NCI-H1694 (cell line): Measurements from ENCODE around the gene ATP2B2.

Experiments used
- DNase-seq: peaks from one replicate; lab custom pipeline; 2025; lab: John Stamatoyannopoulos, UW

Gene ATP2B2

DNA sequence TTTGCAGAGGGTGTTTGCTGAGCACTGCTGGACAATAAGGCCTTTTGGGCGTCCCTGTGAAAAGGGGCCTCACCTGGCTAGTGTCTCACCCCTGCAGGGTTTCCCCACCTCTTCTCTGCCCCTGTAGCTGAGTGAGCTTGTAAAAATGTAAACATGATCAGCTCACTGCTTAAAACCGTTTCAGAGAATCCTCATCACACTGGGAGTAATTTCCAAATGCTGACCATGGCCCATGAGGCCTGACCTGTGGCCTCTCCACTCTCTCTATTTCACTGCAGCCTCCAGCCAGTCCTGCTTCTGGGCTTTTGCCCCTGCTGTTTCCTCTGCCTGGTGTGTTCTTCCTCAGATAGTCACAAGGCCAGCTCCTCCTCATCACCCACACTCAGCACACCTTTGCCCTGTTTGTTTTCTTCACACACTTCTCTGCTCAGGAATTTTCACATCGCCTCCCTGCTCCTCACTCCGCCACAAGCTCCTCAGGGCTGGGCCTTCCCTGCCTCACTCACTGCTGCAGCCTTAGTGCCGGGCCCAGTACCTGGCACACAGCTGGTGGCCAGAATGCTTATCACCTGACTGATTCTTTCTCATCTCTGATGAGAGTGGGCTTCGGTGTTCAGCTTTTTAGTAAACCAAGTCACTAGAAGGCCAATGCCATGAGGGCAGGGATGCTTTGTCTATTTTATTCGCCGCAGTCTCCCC, 105.2 kb downstream of the ATP2B2 start:
- DNase-seq = no peak

DNA sequence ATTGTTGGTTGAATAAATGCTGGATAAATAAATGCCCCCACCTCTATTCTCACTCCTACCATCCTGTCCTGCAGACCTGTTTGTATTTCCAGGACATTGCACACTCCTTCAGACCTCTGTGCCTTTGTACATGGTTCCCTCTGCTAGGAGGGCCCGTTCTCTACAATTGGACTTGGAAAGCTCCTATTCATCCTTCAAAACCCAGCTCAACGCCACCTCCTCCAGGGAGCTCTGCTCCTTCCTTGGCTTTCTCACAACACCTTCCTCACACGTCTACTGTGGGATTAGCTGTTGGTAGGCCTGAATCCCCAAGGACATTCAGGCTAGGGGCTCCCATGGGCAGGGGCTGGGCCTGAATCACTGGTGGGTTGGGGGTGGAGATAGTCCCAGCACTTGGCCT, 105.8 kb downstream of the ATP2B2 start:
- no peak for DNase-seq

DNA sequence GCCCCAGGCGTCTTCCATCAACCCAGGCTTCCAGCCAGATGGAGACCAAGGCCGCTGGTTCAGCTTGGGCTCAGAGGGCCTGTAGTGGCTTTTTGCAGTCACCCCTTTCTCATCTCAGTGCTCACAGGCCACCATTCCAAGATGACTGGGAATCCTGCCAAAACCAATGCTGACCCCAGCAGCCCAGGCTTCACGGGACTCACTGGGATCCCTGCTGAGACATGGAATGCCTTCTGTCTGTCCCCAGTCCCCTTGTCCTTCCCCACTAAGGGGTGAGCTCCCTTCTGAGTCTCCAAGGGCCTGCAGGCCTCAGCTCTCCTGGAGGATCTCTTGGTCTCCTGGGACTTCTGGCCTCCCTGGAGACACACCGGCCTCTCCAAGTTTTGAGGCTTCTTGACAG, 107.0 kb downstream of the ATP2B2 start:
- no peak for DNase-seq

DNA sequence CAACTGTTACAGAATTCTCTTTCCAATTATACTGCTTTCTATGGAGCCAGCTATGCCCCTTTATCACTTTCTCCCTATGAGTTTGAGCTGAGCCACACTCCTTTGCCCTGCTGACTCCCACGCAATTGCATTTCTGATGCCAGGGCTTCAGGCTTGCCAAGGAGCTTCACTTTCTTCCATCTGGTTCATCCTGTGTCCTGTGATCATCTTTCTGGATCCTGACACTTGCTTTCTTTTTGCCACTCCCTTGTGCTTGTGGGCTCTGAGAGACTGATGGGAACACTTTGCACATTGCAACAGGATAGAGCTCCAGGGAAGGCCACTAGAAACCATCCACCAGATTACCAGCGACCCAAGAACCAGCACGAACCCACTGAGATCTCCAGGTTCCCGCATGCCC, 107.5 kb downstream of the ATP2B2 start:
- no peak for DNase-seq

DNA sequence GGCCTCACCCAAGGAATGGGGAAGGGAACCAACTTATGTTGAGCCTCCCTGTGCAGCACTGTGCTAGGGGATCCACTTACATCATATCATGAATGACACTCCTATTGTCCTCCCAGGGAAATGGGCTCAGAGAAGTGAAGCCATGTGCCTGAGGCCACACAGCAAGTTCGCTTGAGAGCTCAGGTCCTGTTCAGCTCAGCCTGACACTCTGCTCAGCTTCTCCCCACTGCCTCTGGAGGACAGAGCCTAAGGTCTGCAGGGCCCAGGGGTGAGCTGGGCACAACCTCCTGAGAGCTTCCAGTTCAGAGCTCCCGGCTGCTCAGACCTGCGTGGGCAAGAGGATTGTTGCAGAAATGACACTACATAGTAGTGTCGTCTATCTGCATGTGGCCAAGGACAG, 108.5 kb downstream of the ATP2B2 start:
- no peak for DNase-seq

DNA sequence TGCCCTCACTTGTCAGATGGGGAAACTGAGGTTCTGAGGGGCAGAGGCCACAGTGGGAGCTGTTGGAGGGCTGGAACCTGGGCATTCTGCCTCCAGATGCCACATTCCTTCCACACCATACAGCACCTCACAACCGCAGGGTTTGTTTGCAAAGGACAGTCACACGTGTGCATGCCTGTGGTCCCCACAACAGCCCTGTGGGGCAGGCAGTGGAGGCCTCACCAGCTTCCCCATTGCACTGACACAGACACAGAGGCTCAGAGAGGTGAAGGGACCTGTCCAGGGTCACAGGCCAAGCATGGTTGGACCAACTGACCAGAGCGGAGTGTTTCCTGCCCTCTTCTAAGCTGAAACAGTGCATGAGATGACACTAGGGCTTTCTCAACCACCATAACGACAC, 109.3 kb downstream of the ATP2B2 start:
- DNase-seq = no peak

DNA sequence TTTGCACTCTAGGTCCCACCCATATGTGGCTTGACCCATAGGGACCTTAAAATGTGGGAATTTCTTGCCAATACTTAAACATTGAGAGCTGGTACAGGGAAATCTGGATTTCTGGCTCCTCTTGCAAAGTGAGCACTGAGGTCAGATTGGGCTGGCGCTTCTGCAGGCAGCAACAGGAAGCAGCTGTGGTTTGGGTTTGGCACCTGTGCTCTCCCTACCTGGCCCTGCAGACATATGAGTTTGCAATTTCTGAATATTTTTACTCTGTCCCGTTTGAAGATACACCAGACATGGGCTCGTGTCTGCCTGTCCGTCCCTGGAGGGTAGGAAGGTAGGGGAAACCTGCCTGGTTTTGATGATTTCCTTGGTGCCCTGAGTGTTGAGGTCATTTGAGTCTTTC, 109.7 kb downstream of the ATP2B2 start:
- DNase-seq = no peak

DNA sequence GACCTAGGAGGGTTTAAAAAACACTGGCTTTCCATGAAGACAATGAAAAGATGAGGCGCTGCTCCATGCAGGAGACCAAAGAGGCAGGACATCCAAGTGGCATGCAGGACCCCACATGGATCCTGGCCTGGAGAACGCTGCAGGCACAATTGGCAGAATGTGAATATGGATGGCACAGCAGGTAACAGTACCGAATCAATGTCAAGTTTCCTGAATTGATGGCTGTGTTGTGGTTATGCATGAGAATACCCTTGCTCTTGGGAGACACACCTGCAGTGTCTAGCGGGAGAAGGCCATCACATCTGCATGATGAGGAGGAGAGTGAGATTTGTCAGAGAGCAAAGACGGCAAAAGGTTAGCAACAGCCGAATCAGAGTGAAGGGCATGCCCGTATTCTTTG, 110.2 kb downstream of the ATP2B2 start:
- DNase-seq = no peak

DNA sequence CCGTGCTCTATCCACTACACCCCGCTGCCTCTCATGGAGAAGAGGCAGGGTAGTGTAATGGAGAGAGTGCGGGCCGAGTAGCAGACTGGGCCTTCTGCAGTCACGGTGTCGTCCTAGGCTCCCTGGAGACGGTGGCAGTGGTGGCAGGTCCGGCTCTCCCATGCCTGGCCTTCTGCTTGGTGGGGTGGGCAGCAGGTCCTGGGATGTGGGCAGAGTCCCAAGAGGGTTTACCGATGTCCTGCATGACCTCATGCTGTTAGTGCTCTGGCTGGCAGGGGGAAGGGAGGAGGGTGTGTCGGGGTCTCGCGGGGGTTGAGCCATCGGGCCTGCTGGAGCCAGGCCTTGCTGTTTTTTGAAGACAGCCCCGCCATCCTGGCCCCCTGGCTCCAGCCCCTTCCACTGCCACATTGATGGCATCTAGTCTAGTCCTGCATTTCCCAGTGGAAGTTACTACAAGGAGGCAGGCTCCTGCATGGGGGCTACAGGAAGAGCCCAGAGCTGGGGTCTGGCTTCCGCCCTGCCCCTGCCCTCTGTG, 110.8 kb downstream of the ATP2B2 start:
- no peak for DNase-seq

DNA sequence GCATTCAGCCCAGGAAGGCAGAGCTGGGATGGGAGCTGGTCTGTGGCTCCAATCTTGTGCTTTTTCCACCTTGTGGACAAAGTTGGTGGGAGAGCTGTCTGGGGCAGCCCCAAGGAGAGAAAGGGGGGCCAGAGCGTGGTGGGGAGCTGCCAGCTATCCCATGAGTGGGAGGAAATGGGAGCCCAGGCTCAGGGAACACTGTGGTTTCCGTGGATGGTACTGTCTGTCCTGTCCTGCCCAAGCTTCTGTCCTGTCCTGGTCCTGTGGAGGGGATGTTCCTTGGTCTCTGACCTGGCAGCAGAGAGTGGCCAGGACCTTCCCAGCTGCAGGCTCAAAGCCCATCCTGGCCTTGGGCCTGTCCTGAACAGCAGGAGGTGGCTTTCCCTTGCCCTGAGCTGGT, 111.9 kb downstream of the ATP2B2 start:
- no peak for DNase-seq

DNA sequence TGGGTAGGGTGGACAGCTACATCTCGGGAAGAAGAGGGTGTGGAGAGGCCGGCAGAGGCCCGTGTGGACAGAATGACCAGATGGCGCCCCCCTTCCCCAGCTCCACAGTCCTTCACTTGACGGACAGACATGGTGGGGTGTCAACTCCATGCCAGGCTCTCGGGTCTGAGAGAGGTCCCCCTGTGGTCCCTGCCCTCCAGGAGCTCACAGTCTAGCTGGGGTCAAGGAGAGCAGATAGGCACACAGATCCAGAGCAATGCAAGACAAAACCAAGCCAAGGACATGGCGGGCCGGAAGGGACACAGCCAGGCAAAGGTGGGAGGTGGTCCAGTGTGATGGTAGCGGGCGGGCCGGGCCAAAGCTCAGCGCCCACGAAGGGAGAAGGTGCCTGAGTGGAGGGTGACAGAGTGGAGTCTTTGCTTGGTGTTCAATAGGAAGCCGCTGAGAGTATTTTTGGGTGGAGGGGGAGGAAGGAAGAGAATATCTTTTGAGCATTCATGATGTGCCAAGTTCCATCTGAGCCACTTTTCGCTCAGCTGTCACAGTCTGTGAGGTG, 112.4 kb downstream of the ATP2B2 start:
- DNase-seq = no peak

DNA sequence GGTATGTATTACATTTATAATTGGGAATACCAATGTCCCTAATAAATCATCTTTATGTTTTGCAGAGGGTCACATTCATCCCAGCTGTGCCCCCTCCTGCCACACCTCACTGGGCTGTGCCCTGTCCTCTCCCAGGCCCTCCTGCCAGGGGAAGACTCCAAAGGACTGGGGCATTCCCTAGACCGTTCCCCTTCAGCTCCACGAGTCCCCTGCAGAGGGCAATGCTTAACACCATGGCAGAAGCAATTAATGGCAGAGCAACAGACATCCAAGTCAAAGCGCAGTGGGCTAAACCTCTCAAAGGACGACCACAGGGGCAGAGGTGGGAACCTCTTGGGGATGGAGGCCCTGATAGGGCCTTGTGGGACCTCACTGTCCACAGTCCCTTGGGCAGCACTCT, 113.1 kb downstream of the ATP2B2 start:
- DNase-seq = no peak

DNA sequence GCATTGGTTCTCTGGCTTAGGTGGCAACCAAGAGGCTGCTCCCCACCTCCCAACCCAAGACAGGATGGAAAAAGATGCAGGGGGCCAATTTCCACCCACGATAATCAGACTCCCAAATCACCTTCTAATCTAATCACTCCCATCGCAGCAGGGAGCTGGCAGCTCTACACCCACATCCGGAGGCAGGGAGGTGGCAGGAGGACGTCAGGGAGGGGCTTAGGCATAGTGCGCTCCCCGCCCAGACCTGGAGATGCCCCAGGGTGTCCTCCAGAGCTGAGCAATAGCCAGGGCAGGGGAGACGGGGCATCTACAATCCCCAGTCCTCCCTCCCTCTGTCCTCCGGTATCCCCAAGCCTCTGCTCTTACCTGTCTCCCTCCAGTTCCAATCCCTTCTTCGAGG, 114.0 kb downstream of the ATP2B2 start:
- DNase-seq = no peak

DNA sequence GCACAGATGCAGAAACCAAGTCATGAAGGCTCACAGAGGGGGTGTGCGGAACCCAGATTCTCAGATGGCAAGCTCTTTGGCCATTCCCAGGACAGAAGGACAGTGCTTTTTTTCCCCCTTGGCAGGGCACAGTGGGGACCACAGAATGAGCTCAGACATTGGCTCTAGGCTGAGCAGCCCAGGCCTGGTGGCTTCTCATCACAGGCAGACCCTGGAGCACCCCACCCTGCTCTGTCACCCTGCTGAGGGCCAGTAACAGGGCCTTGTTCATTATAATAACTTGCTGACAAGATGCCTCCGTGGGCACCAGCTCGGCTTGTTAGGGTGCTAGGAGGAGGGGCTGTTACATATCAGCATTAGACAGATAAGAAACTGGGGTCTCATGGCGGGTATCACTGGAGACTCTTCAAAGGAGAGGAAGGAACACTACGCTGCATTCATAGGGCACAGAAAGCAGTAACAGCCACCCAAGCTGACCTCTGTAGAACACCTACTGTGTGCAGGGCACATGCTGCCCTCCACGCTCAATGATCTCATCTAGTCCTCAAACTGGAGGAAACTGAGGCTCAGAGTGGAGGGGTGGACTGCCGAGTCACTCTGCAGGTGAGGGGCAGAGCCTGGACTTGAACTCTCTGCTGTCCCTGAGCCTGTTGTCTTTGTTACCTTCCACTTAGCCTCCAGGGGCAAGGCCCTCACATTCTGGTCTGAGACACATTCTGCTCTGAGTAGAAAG, 114.6 kb downstream of the ATP2B2 start:
- DNase-seq = no peak

DNA sequence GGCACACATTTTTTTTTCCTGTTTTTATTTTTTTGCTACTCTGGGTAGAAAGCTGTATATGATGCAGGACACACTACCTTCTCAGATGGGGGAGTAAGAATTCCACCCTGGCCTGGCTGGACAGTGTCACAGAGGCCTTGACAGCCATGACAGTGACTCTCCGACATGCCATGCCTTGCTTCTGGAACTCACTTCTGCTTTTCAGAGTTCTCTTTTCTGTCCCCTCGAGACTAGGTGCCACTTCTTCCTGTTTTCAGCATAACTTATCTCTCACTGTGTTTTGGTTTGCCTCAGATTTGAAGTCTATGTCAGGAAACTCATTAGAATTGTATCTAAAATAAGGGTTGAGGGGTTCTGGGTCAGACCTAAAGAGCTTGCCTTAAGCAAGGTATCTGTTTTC, 115.4 kb downstream of the ATP2B2 start:
- DNase-seq = no peak

DNA sequence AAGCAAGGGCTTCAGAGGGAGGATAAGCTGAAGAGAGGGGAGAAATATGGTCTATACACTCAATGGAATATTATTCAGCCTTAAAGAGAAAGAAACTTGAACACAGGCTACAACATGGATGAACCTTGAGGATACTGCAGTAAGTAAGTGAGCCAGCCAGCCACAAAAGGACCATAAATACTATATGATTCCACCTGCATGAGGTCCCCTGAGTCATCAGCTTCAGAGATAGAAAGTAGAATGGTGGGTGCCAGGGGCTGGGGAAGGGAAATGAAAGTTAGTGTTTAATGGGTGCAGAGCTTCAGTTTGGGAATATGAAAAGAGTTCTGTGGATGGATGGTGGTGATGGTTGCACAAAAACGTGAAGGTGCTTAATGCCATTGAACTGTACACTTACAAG, 116.0 kb downstream of the ATP2B2 start:
- no peak for DNase-seq

DNA sequence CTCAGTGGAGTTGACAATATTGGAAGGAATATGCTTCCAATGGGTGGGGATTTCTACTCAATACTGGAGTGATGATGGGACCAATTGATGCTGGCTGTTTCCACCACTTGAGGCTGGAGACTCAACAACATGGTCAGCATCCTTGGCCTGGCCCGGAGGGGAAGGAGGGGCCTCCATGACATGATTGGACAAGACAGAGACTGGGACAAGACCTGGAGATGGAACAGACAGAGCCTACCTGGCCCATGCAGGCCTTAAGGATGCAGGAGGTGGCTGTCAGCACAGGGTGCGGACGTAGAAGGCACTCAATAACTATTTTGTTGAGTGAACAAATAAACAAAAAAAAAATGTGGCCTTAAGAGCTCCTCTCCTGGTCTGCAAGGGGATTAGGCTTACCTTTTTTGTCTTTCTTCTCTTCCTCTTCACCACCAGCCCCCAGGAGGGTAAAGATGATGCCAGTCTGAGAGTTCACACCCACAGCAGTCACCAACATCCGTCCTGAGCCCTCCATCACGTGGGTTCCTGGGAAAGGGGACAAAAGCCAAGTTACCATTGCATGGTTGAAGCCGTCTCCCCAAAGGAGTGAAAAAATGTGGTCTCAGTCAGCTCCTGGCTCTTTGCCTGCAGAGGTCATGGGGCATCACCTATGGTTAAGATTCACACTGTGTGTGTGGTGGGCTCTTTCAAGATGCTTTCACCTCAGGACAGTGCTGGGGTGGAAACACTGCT, 117.3 kb downstream of the ATP2B2 start:
- no peak for DNase-seq

DNA sequence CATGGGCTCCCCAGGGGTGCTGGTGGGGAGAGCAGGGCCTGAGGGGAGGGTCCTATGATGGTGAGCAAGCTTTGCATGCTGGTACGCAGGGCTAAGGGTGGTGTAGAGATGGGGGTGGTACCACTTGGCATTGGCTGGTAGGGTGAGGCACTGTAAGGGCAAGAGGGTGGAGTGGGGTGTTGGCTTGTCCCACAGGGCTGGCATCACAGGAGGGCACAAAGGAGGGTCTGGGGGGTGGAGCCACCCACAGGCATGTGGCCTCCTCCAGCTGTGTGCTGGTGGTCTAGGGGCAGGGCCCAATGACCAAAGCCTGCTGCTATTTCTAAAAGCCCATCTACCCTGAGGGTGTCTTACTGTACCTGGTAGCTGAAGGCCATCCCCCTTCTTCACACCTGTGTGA, 119.3 kb downstream of the ATP2B2 start:
- no peak for DNase-seq

DNA sequence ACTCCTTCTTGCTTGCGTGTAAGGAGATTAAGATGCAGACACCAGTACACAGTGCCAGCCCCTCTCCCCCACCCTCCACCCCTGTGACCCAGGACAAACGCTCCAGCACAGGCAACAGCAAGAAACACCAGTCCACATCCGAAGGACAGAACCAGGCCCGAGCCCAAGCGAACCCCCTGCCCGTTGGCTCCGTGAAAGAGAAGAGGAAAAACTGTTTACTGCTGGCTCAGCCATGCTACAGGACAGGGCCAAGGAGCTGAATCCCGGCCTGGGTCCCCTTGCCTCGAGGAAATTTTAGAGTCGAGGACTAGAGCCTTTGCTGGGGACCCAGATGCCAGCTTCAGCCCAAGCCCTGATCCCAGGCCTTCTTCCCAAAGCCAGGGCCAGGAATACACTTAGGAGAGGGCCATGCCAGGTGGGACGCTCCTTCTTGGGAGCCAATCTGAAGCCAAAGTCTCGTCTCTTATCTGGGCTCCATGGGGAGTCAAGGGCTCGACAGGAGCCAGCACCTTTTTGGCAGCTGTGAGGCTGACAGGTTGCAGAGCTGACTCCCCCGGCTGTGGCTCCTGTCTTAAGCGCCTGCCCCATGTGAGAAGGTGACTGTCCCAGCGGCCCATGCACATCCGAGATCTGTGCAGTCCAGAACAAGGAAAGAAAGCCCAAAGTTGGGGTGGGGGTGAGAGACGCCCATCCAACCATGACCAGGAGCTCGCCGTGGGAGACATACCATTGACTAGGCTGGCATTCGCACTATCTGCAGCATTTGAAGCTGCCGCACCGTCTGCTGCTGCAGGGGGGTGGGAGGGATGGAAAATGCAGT, 120.6 kb downstream of the ATP2B2 start:
- DNase-seq = no peak

DNA sequence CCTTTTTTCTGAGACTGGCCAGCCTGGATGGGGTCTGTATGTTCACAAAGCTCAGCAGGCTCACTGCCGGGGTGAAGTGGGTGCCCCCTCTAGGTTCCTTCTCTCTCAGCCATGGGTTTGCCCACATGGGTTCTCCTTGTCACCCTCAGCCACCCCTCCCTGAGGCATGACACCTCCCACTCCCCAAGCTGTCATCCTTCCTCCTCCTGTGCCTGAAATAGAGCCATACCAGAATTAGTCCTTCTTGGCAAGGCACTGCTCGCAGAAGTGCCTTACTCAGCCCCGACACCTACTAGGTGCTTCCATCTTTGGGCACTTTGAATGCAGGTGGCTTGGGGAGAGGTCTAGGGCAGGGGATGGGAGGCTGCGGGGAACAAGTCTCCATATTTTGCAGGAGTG, 121.5 kb downstream of the ATP2B2 start:
- no peak for DNase-seq

DNA sequence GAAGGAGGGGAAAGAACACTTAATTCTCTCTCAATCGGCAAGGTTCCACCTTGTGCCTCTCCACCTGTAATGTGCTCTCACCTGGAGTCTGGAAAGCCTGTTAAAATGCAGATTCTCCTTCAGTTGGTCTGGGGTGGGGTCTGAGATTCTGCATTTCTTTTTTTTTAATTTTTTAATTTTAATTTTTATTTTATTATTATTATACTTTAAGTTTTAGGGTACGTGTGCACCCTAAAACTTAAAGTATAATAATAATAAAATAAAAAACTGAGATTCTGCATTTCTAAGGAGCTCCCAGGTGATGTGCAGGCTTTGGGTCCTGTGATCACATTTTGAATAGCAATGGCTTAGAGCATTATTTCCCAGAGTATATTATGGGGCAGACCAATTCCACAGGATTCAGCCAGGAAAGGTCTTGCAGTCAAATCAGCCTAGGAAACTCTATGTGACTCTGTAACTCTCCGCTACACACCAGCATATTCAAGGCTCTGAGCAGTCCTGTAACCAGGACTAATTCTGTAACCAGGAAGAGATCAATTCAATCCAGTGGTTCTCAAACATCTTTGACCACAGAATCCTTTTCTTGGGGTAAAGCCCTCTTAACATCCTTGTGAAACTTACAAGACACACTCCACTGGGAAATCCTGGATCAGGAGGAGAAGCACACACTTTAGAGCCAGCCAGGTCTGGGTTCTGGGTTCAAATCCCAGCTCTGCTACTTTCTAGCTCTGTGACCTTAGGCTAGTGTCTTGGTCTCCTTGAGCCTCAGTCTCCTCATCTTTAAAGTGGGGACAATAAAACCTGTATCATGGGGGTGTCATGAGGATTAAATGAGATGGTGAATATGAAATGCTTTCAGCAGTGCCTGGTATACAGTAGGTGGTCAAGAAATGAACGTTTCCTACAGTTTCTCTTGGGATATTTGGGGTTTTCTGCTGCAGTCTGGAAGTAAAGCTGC, 122.2 kb downstream of the ATP2B2 start:
- DNase-seq = no peak
